Measurements from ENCODE around the gene FAM53C.
A peak's percentile ranks its signal among the peaks of the same experiment; 100 is the strongest.

FAM53C gene

DNA sequence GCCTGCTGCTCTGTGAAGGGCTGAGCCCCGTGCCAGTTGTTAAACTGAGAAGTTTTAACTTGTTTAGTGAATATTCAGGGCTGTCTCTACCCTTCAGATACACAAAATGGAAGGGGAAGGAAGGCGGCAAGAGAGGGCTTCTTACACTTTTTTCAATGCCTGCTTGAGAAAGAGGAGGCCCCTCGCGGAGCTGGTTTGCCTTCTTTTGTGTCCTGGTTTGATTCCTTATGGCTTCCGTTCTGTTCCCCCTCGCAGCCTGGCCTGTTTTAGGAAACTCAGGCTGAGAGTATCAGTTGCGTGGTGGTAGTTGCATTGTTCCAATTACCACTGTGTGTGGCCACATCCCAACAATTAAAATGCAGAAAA, 1.0 kb downstream of the FAM53C start:
- H3K27me3 Mint-ChIP-seq, result no peaks in the 10 kb centered on the region
- peaks cover 23 to 34% of the 10 kb centered on the region in 2 donors for H3K4me1 Mint-ChIP-seq (ENCODE audit: low read depth in 2 of 2)
- peak overlapping the region; percentile 87 to 90 for H3K4me3 Mint-ChIP-seq
- H3K9me3 Mint-ChIP-seq, result no peaks in the 10 kb centered on the region
- DNase-seq (no peak), ATAC-seq (replicated peaks) (no peak)
- peak overlapping the region; percentile 69 to 99 for H3K27ac Mint-ChIP-seq
- peaks cover 41% of the 10 kb centered on the region for H3K36me3 Mint-ChIP-seq (ENCODE audit: insufficient read depth)

DNA sequence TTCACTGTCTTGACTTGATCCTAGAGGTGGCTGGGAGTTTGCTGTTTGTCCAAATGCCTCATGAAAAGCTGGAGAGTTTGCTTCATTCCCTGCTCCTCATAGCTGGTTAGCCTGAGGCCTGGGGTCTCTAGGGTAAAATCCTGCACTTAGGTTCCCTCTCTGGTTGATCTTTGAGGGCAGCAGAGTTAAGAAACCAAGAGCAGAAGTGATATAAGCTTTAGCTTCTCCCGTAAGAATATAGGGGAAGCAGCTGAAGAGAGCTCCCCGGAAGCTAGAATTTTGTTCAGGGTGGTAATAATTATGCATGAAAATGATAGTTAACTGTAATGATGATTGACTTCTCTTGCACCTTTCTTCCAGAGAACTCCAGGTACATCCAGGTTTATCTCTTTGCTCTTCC, 1.4 kb downstream of the FAM53C start:
- no peaks in the 10 kb centered on the region for H3K27me3 Mint-ChIP-seq
- ATAC-seq (replicated peaks) (no peak), DNase-seq (no peak)
- peaks cover 42% of the 10 kb centered on the region for H3K36me3 Mint-ChIP-seq (ENCODE audit: insufficient read depth)
- H3K4me3 Mint-ChIP-seq, result peak overlapping the region; percentile 87 to 90
- H3K9me3 Mint-ChIP-seq, result no peaks in the 10 kb centered on the region
- peaks cover 23 to 34% of the 10 kb centered on the region in 2 donors for H3K4me1 Mint-ChIP-seq (ENCODE audit: low read depth in 2 of 2)
- peak overlapping the region; percentile 69 to 99 for H3K27ac Mint-ChIP-seq

GRCh38 chr5:138340008-138340407, 1.9 kb downstream of the FAM53C start:
- H3K4me1 Mint-ChIP-seq (ENCODE audit: low read depth in 2 of 2), result peaks cover 23 to 34% of the 10 kb centered on the region in 2 donors
- DNase-seq (no peak), ATAC-seq (replicated peaks) (no peak)
- H3K4me3 Mint-ChIP-seq, result peak overlapping the region in 1 of 2 donors; percentile 87
- no peaks in the 10 kb centered on the region for H3K9me3 Mint-ChIP-seq
- H3K27ac Mint-ChIP-seq, result no peak overlapping the region
- H3K27me3 Mint-ChIP-seq, result no peaks in the 10 kb centered on the region
- peaks cover 44% of the 10 kb centered on the region for H3K36me3 Mint-ChIP-seq (ENCODE audit: insufficient read depth)

DNA sequence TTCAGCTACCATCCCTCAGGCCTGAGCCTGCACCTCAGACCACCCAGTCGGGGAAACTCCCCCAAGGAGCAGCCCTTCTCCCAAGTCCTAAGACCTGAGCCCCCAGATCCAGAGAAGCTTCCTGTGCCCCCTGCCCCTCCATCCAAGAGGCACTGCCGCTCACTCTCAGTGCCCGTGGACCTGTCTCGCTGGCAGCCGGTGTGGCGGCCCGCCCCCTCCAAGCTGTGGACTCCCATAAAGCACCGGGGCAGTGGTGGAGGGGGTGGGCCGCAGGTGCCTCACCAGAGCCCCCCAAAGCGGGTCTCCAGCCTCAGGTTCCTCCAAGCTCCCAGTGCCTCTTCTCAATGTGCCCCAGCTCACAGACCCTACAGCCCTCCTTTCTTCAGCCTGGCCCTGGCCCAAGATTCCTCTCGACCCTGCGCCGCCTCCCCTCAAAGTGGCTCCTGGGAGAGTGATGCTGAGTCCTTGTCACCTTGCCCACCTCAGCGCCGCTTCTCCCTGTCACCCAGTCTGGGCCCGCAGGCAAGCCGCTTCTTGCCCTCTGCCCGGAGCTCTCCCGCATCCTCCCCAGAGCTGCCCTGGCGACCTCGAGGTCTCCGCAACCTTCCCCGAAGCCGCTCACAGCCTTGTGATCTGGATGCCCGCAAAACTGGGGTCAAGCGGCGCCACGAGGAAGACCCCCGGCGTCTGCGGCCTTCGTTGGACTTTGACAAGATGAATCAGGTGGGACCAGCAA, 7.0 kb downstream of the FAM53C start:
- peaks cover 4 to 10% of the 10 kb centered on the region in 2 donors for H3K4me1 Mint-ChIP-seq (ENCODE audit: low read depth in 2 of 2)
- DNase-seq, result no peak
- no peaks in the 10 kb centered on the region for H3K27me3 Mint-ChIP-seq
- H3K4me3 Mint-ChIP-seq, result no peak overlapping the region
- no peaks in the 10 kb centered on the region for H3K9me3 Mint-ChIP-seq
- no peak for ATAC-seq (replicated peaks)
- H3K27ac Mint-ChIP-seq, result peak overlapping the region; percentile 13 to 57
- H3K36me3 Mint-ChIP-seq (ENCODE audit: insufficient read depth), result peaks cover 52% of the 10 kb centered on the region

GRCh38 chr5:138346889-138347288, 8.8 kb downstream of the FAM53C start:
- ATAC-seq (replicated peaks) (no peak), DNase-seq (no peak)
- peak overlapping the region in 1 of 2 donors; percentile 79 for H3K27ac Mint-ChIP-seq
- peaks cover 3 to 7% of the 10 kb centered on the region in 2 donors for H3K4me1 Mint-ChIP-seq (ENCODE audit: low read depth in 2 of 2)
- H3K27me3 Mint-ChIP-seq, result no peaks in the 10 kb centered on the region
- peaks cover 0 to 2% of the 10 kb centered on the region in 2 donors for H3K9me3 Mint-ChIP-seq
- peaks cover 59% of the 10 kb centered on the region for H3K36me3 Mint-ChIP-seq (ENCODE audit: insufficient read depth)
- H3K4me3 Mint-ChIP-seq, result no peak overlapping the region

GRCh38 chr5:138349852-138350562, 11.9 kb downstream of the FAM53C start:
- H3K4me3 Mint-ChIP-seq, result no peak overlapping the region
- peaks cover 50% of the 10 kb centered on the region for H3K36me3 Mint-ChIP-seq (ENCODE audit: insufficient read depth)
- H3K27me3 Mint-ChIP-seq, result no peaks in the 10 kb centered on the region
- no peak for ATAC-seq (replicated peaks)
- peak overlapping the region in 1 of 2 donors; percentile 74 for H3K27ac Mint-ChIP-seq
- H3K4me1 Mint-ChIP-seq (ENCODE audit: low read depth in 2 of 2), result peaks cover 19 to 24% of the 10 kb centered on the region in 2 donors
- peaks cover 0 to 2% of the 10 kb centered on the region in 2 donors for H3K9me3 Mint-ChIP-seq
- no peak for DNase-seq

DNA sequence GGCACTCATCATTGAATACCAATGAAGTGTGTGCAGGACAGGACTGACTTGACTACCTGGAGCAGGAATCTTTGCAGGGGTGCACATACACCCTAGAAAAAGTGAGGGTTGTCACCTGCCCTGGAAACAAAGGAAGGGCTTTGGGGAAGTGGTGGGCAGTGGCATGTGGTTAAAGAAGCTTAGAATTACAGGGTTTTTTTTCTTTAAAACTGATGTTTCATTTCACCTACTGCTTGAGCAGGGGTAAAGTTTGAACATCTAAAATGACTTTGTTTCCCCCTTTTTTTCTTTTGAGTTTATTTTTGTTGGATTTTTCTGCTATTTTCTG, 12.5 kb downstream of the FAM53C start:
- no peak for ATAC-seq (replicated peaks)

GRCh38 chr5:138351056-138351455, 13.0 kb downstream of the FAM53C start:
- Mint-ChIP-seq H3K4me1 (ENCODE audit: low read depth in 2 of 2) (peaks cover 28 to 29% of the 10 kb centered on the region in 2 donors), H3K36me3 (ENCODE audit: insufficient read depth) (peaks cover 40% of the 10 kb centered on the region), H3K9me3 (peaks cover 0 to 2% of the 10 kb centered on the region in 2 donors), H3K4me3 (no peak overlapping the region), H3K27me3 (no peaks in the 10 kb centered on the region), H3K27ac (peak overlapping the region in 1 of 2 donors; percentile 74)
- DNase-seq, result no peak
- no peak for ATAC-seq (replicated peaks)

More for the DNA sequence above, 12.5 kb downstream of the FAM53C start:
- peak overlapping the region in 1 of 2 donors; percentile 74 for H3K27ac Mint-ChIP-seq
- DNase-seq, result no peak
- peaks cover 45% of the 10 kb centered on the region for H3K36me3 Mint-ChIP-seq (ENCODE audit: insufficient read depth)
- no peak overlapping the region for H3K4me3 Mint-ChIP-seq
- H3K4me1 Mint-ChIP-seq (ENCODE audit: low read depth in 2 of 2), result peaks cover 24 to 27% of the 10 kb centered on the region in 2 donors
- H3K27me3 Mint-ChIP-seq, result no peaks in the 10 kb centered on the region
- H3K9me3 Mint-ChIP-seq, result peaks cover 0 to 2% of the 10 kb centered on the region in 2 donors

- Mint-ChIP-seq H3K27ac (peak overlapping the region; percentile 73 to 85), H3K36me3 (ENCODE audit: insufficient read depth) (peaks cover 38% of the 10 kb centered on the region), H3K9me3 (peaks cover 0 to 2% of the 10 kb centered on the region in 2 donors), H3K4me3 (peak overlapping the region; percentile 68 to 73), H3K4me1 (ENCODE audit: low read depth in 2 of 2) (peaks cover 29 to 32% of the 10 kb centered on the region in 2 donors), H3K27me3 (no peaks in the 10 kb centered on the region)
- ATAC-seq (replicated peaks) (no peak), DNase-seq (no peak)
Measured at GRCh38 chr5:138351517-138351916, 13.5 kb downstream of the FAM53C start.

DNA sequence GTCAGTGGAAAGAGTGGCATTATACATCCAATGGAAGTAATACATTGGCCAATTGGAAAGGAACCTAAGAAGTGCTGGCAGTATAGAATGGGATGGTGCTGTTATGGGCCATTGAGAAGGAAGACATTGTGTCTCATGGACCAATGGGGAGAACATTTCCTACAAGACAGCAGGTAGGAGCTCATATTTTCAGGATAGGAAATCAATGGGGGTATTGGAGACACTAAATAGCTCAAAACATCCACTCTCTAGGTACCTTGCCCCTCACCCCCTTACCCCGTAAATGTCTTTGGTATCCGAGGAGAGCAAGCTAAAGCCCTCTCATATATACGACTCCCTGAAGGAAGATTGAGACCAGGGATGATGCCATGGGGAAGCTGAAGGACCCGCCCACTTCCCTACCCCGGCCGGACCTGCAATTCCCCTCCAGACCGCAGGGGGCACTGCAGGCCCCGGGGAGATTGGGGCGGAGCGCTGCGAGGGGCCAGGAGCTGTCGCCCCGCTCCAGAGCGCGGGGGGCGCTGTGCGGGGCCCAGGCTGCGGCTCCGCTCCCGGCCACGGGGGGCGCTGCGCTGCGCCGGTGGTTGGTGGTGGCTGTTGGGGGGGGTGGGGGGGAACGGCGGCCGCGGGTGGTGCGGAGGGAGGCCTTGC, 14.1 kb downstream of the FAM53C start, which contains the start of gene KDM3B:
Gene KDM3B, plus strand, starts transcription at position 615 of the 651 bp plus-strand sequence. CDS start 111 bp downstream, outside the sequence.
- peaks cover 0 to 2% of the 10 kb centered on the region in 2 donors for H3K9me3 Mint-ChIP-seq
- no peaks in the 10 kb centered on the region for H3K27me3 Mint-ChIP-seq
- peak within 1 kb of the TSS; percentile 95 to 99 for H3K4me3 Mint-ChIP-seq
- peaks cover 29 to 36% of the 10 kb centered on the region in 2 donors for H3K4me1 Mint-ChIP-seq (ENCODE audit: low read depth in 2 of 2)
- H3K27ac Mint-ChIP-seq, result peak within 1 kb of the TSS; percentile 94 to 97
- H3K36me3 Mint-ChIP-seq (ENCODE audit: insufficient read depth), result peaks cover 34% of the 10 kb centered on the region
- DNase-seq (peak; percentile 92 to 99 (median 97)), ATAC-seq (replicated peaks) (peak; percentile 83)

DNA sequence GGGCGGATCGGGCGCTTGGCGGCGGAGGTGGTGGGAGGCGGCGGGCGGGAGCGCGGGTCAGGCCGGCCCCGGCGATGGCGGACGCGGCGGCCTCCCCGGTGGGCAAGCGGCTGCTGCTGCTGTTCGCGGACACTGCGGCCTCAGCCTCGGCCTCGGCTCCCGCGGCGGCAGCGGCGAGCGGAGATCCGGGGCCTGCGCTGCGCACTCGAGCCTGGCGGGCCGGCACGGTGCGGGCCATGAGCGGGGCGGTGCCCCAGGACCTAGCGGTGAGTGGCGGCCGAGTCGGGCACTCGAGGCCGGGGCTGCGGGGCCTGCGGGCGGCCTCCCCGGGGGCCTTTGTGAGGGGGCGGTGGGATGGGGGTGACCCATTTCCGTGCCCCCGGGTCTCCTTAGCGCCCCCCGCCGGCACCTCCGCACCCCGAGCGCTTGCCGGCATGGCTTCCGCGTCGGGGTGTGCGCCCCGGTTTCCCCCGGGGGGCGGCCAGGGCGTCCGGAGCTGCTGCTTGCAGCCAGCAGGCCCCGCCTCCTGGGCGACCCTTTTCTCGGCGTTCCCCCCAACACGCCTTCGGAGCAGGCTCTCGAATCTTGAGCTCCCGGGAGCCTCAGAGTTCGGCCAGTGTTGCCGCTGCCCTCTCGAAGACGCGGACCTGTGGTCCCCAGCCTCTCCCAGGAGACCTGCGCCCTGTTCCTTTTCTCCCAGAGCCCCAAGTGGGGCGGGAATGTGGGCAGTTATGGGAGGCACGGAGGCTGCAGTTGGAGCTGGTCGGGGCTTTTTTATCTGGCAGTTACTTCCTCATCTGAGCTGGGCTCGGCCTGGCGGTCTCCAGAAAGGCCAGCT, 14.9 kb downstream of the FAM53C start:
- DNase-seq, result peak; percentile 75 to 78 (median 77)
- Mint-ChIP-seq H3K4me1 (ENCODE audit: low read depth in 2 of 2) (peaks cover 29 to 35% of the 10 kb centered on the region in 2 donors), H3K4me3 (peak overlapping the region; percentile 95 to 99), H3K27me3 (no peaks in the 10 kb centered on the region), H3K36me3 (ENCODE audit: insufficient read depth) (peaks cover 33% of the 10 kb centered on the region), H3K9me3 (peaks cover 0 to 2% of the 10 kb centered on the region in 2 donors), H3K27ac (peak overlapping the region; percentile 94 to 97)
- peak; percentile 60 for ATAC-seq (replicated peaks)

GRCh38 chr5:138353560-138354080, 15.6 kb downstream of the FAM53C start:
- DNase-seq, result no peak
- Mint-ChIP-seq H3K9me3 (peaks cover 0 to 2% of the 10 kb centered on the region in 2 donors), H3K4me3 (peak overlapping the region; percentile 95 to 99), H3K4me1 (ENCODE audit: low read depth in 2 of 2) (peaks cover 29 to 35% of the 10 kb centered on the region in 2 donors), H3K27ac (peak overlapping the region; percentile 94 to 97), H3K27me3 (no peaks in the 10 kb centered on the region), H3K36me3 (ENCODE audit: insufficient read depth) (peaks cover 35% of the 10 kb centered on the region)
- ATAC-seq (replicated peaks), result no peak

All from effector memory CD8-positive, alpha-beta T cell (primary cell).